Adipocyte (in vitro differentiated cells): ENCODE measurements around the gene ANKRD29.

Source experiments
- DNase-seq: peaks from one replicate; pipeline ENCODE4 v3.0.0-alpha.2; 2015; ENCODE audit warnings: low read depth
- H3K27me3 ChIP-seq: replicated peaks from 2 replicates; pipeline ENCODE4 v1.7.0; 2013; ENCODE audit warnings: mild to moderate bottlenecking, low read length, moderate library complexity; ENCODE audit not compliant: control insufficient read depth, insufficient read depth
- H3K36me3 ChIP-seq: 2 replicates; pipeline ENCODE4 v1.7.0; 2013; ENCODE audit warnings: low read length, mild to moderate bottlenecking, moderate library complexity; ENCODE audit not compliant: control insufficient read depth, insufficient read depth, severe bottlenecking
- H3K4me1 ChIP-seq: 2 replicates; pipeline ENCODE4 v1.7.0; 2013; ENCODE audit warnings: mild to moderate bottlenecking, low read length, moderate library complexity; ENCODE audit not compliant: control insufficient read depth, insufficient read depth
- H3K4me3 ChIP-seq: 2 replicates; pipeline ENCODE4 v1.7.0; 2013; ENCODE audit warnings: mild to moderate bottlenecking, low read length, moderate library complexity
- H3K9ac ChIP-seq: 2 replicates; pipeline ENCODE4 v1.7.0; 2013; ENCODE audit warnings: mild to moderate bottlenecking, low read length, moderate library complexity
- H3K9me3 ChIP-seq: 2 replicates; pipeline ENCODE4 v1.7.0; 2013; ENCODE audit warnings: mild to moderate bottlenecking, low read length, moderate library complexity; ENCODE audit not compliant: control insufficient read depth

The ANKRD29 gene

GRCh38 chr18:23609390-23610023, 53.2 kb downstream of the ANKRD29 start:
- H3K9ac ChIP-seq = no peak overlapping the region
- H3K4me3 ChIP-seq = no peak overlapping the region
- H3K27me3 ChIP-seq = no peaks in the 10 kb centered on the region
- no peaks in the 10 kb centered on the region for H3K36me3 ChIP-seq
- H3K9me3 ChIP-seq = no peaks in the 10 kb centered on the region
- no peaks in the 10 kb centered on the region for H3K4me1 ChIP-seq
- DNase-seq = no peak

GRCh38 chr18:23608211-23608610, 54.5 kb downstream of the ANKRD29 start:
- H3K9ac ChIP-seq = no peak overlapping the region
- H3K4me1 ChIP-seq = no peaks in the 10 kb centered on the region
- no peaks in the 10 kb centered on the region for H3K36me3 ChIP-seq
- no peak overlapping the region for H3K4me3 ChIP-seq
- no peaks in the 10 kb centered on the region for H3K9me3 ChIP-seq
- no peaks in the 10 kb centered on the region for H3K27me3 ChIP-seq
- DNase-seq = no peak

GRCh38 chr18:23605941-23606340, 56.8 kb downstream of the ANKRD29 start:
- Histone ChIP-seq H3K4me3 (no peak overlapping the region), H3K9ac (no peak overlapping the region), H3K4me1 (no peaks in the 10 kb centered on the region), H3K27me3 (no peaks in the 10 kb centered on the region), H3K9me3 (no peaks in the 10 kb centered on the region), H3K36me3 (no peaks in the 10 kb centered on the region)
- DNase-seq = no peak

- H3K36me3 ChIP-seq = no peaks in the 10 kb centered on the region
- DNase-seq = peak; percentile 55
Observed at GRCh38 chr18:23599809-23600208, 62.9 kb downstream of the ANKRD29 start.

GRCh38 chr18:23596183-23596582, 66.5 kb downstream of the ANKRD29 start:
- no peak for DNase-seq

More at GRCh38 chr18:23599809-23600208, 62.9 kb downstream of the ANKRD29 start:
- no peaks in the 10 kb centered on the region for H3K27me3 ChIP-seq
- no peak overlapping the region for H3K4me3 ChIP-seq
- H3K4me1 ChIP-seq = no peaks in the 10 kb centered on the region
- no peaks in the 10 kb centered on the region for H3K9me3 ChIP-seq
- no peak overlapping the region for H3K9ac ChIP-seq

GRCh38 chr18:23595591-23595990, 67.1 kb downstream of the ANKRD29 start:
- no peaks in the 10 kb centered on the region for H3K27me3 ChIP-seq
- peaks cover 6% of the 10 kb centered on the region for H3K4me1 ChIP-seq
- DNase-seq = no peak
- H3K4me3 ChIP-seq = no peak overlapping the region
- no peaks in the 10 kb centered on the region for H3K9me3 ChIP-seq
- no peaks in the 10 kb centered on the region for H3K36me3 ChIP-seq
- no peak overlapping the region for H3K9ac ChIP-seq

More at GRCh38 chr18:23596183-23596582, 66.5 kb downstream of the ANKRD29 start:
- Histone ChIP-seq H3K27me3 (no peaks in the 10 kb centered on the region), H3K9ac (no peak overlapping the region), H3K4me3 (no peak overlapping the region), H3K9me3 (no peaks in the 10 kb centered on the region), H3K4me1 (peaks cover 6% of the 10 kb centered on the region), H3K36me3 (no peaks in the 10 kb centered on the region)

- peaks cover 10% of the 10 kb centered on the region for H3K4me1 ChIP-seq
- DNase-seq = peak; percentile 54
- no peaks in the 10 kb centered on the region for H3K36me3 ChIP-seq
- H3K27me3 ChIP-seq = no peaks in the 10 kb centered on the region
- H3K9ac ChIP-seq = no peak overlapping the region
- no peak overlapping the region for H3K4me3 ChIP-seq
- H3K9me3 ChIP-seq = no peaks in the 10 kb centered on the region
Observed at GRCh38 chr18:23593720-23594119, 69.0 kb downstream of the ANKRD29 start.

GRCh38 chr18:23592911-23593310, 69.8 kb downstream of the ANKRD29 start:
- Histone ChIP-seq H3K4me1 (peaks cover 13% of the 10 kb centered on the region), H3K4me3 (no peak overlapping the region), H3K27me3 (no peaks in the 10 kb centered on the region), H3K9ac (no peak overlapping the region), H3K36me3 (no peaks in the 10 kb centered on the region), H3K9me3 (no peaks in the 10 kb centered on the region)
- DNase-seq = no peak

GRCh38 chr18:23591011-23591410, 71.7 kb downstream of the ANKRD29 start:
- H3K9me3 ChIP-seq = no peaks in the 10 kb centered on the region
- no peaks in the 10 kb centered on the region for H3K36me3 ChIP-seq
- DNase-seq = no peak
- peak overlapping the region; percentile 20 for H3K9ac ChIP-seq
- H3K4me3 ChIP-seq = no peak overlapping the region
- H3K4me1 ChIP-seq = peaks cover 16% of the 10 kb centered on the region
- H3K27me3 ChIP-seq = no peaks in the 10 kb centered on the region

- H3K27me3 ChIP-seq = no peaks in the 10 kb centered on the region
- no peaks in the 10 kb centered on the region for H3K9me3 ChIP-seq
- peak; percentile 49 for DNase-seq
- no peak overlapping the region for H3K9ac ChIP-seq
- H3K4me3 ChIP-seq = no peak overlapping the region
- no peaks in the 10 kb centered on the region for H3K36me3 ChIP-seq
- H3K4me1 ChIP-seq = peaks cover 26% of the 10 kb centered on the region
Observed at GRCh38 chr18:23588836-23589560, 73.7 kb downstream of the ANKRD29 start.

- Histone ChIP-seq H3K4me1 (peaks cover 37% of the 10 kb centered on the region), H3K9me3 (no peaks in the 10 kb centered on the region), H3K4me3 (peak overlapping the region; percentile 68), H3K36me3 (no peaks in the 10 kb centered on the region), H3K27me3 (no peaks in the 10 kb centered on the region), H3K9ac (peak overlapping the region; percentile 61)
- no peak for DNase-seq
Observed at GRCh38 chr18:23587220-23587642, 75.5 kb downstream of the ANKRD29 start.
